PC-9 (cell line): ENCODE results near the gene WDR38. TPM values are rescaled to one million over a fixed set of nuclear protein-coding genes. Genes with fewer than 3 reads are reported as not detected.
"Not testable (repeated sequence)": the region's sequence is repeated elsewhere in the genome, so short reads cannot be mapped to it uniquely, and the experiment has no call there.

ENCODE experiments used
- BruUV-seq: library from RNA; stranded (reverse); fragments of 400-500 nt; replicated peaks from 2 replicates; lab custom pipeline; 2021; lab: Mats Ljungman, UMichigan
- CTCF ChIA-PET: fragments of 300-600 bp; sonication (Branson Sonifier 250); formaldehyde crosslinking; loops from one replicate; lab custom pipeline; 2022; ENCODE audit warnings: antibody characterized with exemption; lab: Charles Lee
- POLR2A ChIA-PET: fragments of 300-600 bp; sonication (Branson Sonifier 250); formaldehyde crosslinking; loops from one replicate; lab custom pipeline; 2022; ENCODE audit warnings: antibody characterized with exemption; ENCODE audit not compliant: unreplicated experiment; lab: Charles Lee
- DNase-seq, 2 experiments: peaks; one replicate each; pipeline versions ENCODE4 v3.0.0 to v3.0.0-alpha.2; 2015 to 2022; ENCODE audit warnings: mixed read lengths in 1 of 2
- H2AFZ ChIP-seq: fragments of 200-600 bp; sonication (generic); 2 replicates; pipeline ENCODE4 v1.8.1; 2017; ENCODE audit warnings: antibody characterized with exemption
- H3F3A ChIP-seq: fragments of 200-600 bp; sonication (generic); 2 replicates; pipeline ENCODE4 v1.8.1; 2017; ENCODE audit warnings: antibody characterized with exemption, mild to moderate bottlenecking, low read depth; ENCODE audit not compliant: insufficient read depth
- H3K27ac ChIP-seq: fragments of 200-600 bp; sonication (generic); 2 replicates; pipeline ENCODE4 v1.6.1; 2016; ENCODE audit warnings: mixed run types
- H3K27me3 ChIP-seq: fragments of 200-600 bp; sonication (generic); 2 replicates; pipeline ENCODE4 v1.6.1; 2016; ENCODE audit warnings: low read depth, mixed run types; ENCODE audit not compliant: insufficient read depth
- H3K36me3 ChIP-seq: fragments of 200-600 bp; sonication (generic); 2 replicates; pipeline ENCODE4 v1.6.1; 2016; ENCODE audit warnings: low read depth, mixed run types
- H3K4me1 ChIP-seq: fragments of 200-600 bp; sonication (generic); replicated peaks from 2 replicates; pipeline ENCODE4 v1.6.1; 2016; ENCODE audit warnings: mixed run types; ENCODE audit not compliant: insufficient read depth
- H3K4me2 ChIP-seq: fragments of 200-600 bp; sonication (generic); 2 replicates; pipeline ENCODE4 v1.6.1; 2017; ENCODE audit warnings: mixed run types
- H3K4me3 ChIP-seq: fragments of 200-600 bp; sonication (generic); 2 replicates; pipeline ENCODE4 v1.6.1; 2016; ENCODE audit warnings: mixed run types
- H3K79me2 ChIP-seq: fragments of 200-600 bp; sonication (generic); 2 replicates; pipeline ENCODE4 v1.6.1; 2017; ENCODE audit warnings: low read depth, mixed run types
- H3K9me2 ChIP-seq: fragments of 200-600 bp; sonication (generic); 2 replicates; pipeline ENCODE4 v1.8.1; 2017; ENCODE audit warnings: mild to moderate bottlenecking; ENCODE audit not compliant: insufficient read depth
- H3K9me3 ChIP-seq: fragments of 200-600 bp; sonication (generic); 2 replicates; pipeline ENCODE4 v1.8.1; 2016; ENCODE audit warnings: low read depth; ENCODE audit not compliant: insufficient read depth
- H4K20me1 ChIP-seq: fragments of 200-600 bp; sonication (generic); 2 replicates; pipeline ENCODE4 v1.8.1; 2017; ENCODE audit not compliant: insufficient read depth
- CTCF ChIP-seq: fragments of 200-600 bp; sonication (generic); conservative IDR thresholded peaks from 2 replicates; pipeline ENCODE4 v1.6.1; 2017; ENCODE audit warnings: mixed run types, antibody characterized with exemption, mild to moderate bottlenecking, moderate library complexity
- EZH2 ChIP-seq: fragments of 200-600 bp; sonication (generic); IDR thresholded peaks from 2 replicates; pipeline ENCODE4 v1.8.0; 2017; ENCODE audit warnings: antibody characterized with exemption, low read depth
- intact Hi-C: fragments of 100-400 bp; cut with micrococcal nuclease; formaldehyde crosslinking; loops from one replicate; pipeline ENCODE4 v1.10.0; 2022; ENCODE audit not compliant: unreplicated experiment
- total RNA-seq: library from RNA; stranded (reverse); gene quantifications from 2 replicates; pipeline ENCODE4 v1.2.3, GENCODE V29; 2021

Gene WDR38
- total RNA-seq, 1 experiment from 2014 or later, result not detected

- Histone ChIP-seq H2AFZ (no peak overlapping the region), H4K20me1 (no peaks in the 10 kb centered on the region), H3K79me2 (no peaks in the 10 kb centered on the region), H3K4me3 (no peak overlapping the region), H3K4me1 (peaks cover 9% of the 10 kb centered on the region), H3K27me3 (no peaks in the 10 kb centered on the region), H3K4me2 (peak overlapping the region; percentile 41; the same call in 1 of the 2 replicates), H3K9me3 (no peaks in the 10 kb centered on the region), H3K27ac (no peak overlapping the region), H3K36me3 (no peaks in the 10 kb centered on the region), H3K9me2 (no peaks in the 10 kb centered on the region), H3F3A (no peaks in the 10 kb centered on the region; the same call in 1 of the 2 replicates)
- intact Hi-C loops, result no loop called here
- ChIA-PET POLR2A (no interaction called here), CTCF (interaction anchor here (0.7 to 2.0 kb wide), 5 partner anchors 11 to 67 kb away, joined by 3 to 13 read pairs (median 4); partner anchors contain the start of gene WDR38)
- TF ChIP-seq CTCF (no peak), EZH2 (no peak)
- no TSS peak for BruUV-seq
- peak in 1 of 2 experiments; percentile 37 for DNase-seq
These were observed 12.0 kb upstream of the WDR38 start for GRCh38 chr9:124841075-124841821.

- no TSS peak for BruUV-seq
- DNase-seq, result no peak
- Histone ChIP-seq H3K36me3 (no peaks in the 10 kb centered on the region), H3K9me3 (no peaks in the 10 kb centered on the region), H3K4me2 (no peak overlapping the region), H3K79me2 (no peaks in the 10 kb centered on the region), H3K27ac (no peak overlapping the region), H3F3A (no peaks in the 10 kb centered on the region; the same call in 1 of the 2 replicates), H3K9me2 (no peaks in the 10 kb centered on the region), H3K27me3 (no peaks in the 10 kb centered on the region), H3K4me1 (peaks cover 9% of the 10 kb centered on the region), H3K4me3 (no peak overlapping the region), H4K20me1 (no peaks in the 10 kb centered on the region), H2AFZ (no peak overlapping the region)
- CTCF ChIA-PET, result interaction anchor here (0.6 kb wide), 1 partner anchor 801 kb away, joined by 3 read pairs; no protein-coding TSS in a partner anchor
- intact Hi-C loops, result no loop called here
- no peak for TF ChIP-seq EZH2
- TF ChIP-seq CTCF, result no peak
- POLR2A ChIA-PET, result no interaction called here
These were observed 9.7 kb upstream of the WDR38 start for GRCh38 chr9:124843456-124844034.

GRCh38 chr9:124844291-124844690, 9.0 kb upstream of the WDR38 start:
- BruUV-seq, result no TSS peak
- H3K4me3 ChIP-seq, result no peak overlapping the region
- H3K4me1 ChIP-seq, result peaks cover 9% of the 10 kb centered on the region
- no peaks in the 10 kb centered on the region for H3K36me3 ChIP-seq
- H3K27me3 ChIP-seq, result no peaks in the 10 kb centered on the region
- intact Hi-C loops, result no loop called here
- no peak for DNase-seq
- no peak overlapping the region for H3K27ac ChIP-seq
- no peaks in the 10 kb centered on the region for H3K79me2 ChIP-seq
- no peak overlapping the region for H2AFZ ChIP-seq
- no peaks in the 10 kb centered on the region for H4K20me1 ChIP-seq
- ChIA-PET POLR2A (no interaction called here), CTCF (no interaction called here)
- no peaks in the 10 kb centered on the region for H3K9me2 ChIP-seq
- no peaks in the 10 kb centered on the region; the same call in 1 of the 2 replicates for H3F3A ChIP-seq
- H3K9me3 ChIP-seq, result no peaks in the 10 kb centered on the region
- TF ChIP-seq CTCF, result no peak
- no peak for TF ChIP-seq EZH2
- no peak overlapping the region for H3K4me2 ChIP-seq

- H3K4me3 ChIP-seq, H3K4me1 ChIP-seq, H3K4me2 ChIP-seq, BruUV-seq, H3K36me3 ChIP-seq, H3F3A ChIP-seq, H3K79me2 ChIP-seq, H3K9me3 ChIP-seq, H3K27me3 ChIP-seq, H2AFZ ChIP-seq, H3K9me2 ChIP-seq, DNase-seq, intact Hi-C loops, H3K27ac ChIP-seq, H4K20me1 ChIP-seq: not testable (repeated sequence)
- ChIA-PET CTCF (interaction anchor here (1.1 kb wide), 1 partner anchor 49 kb away, joined by 3 read pairs; no protein-coding TSS in a partner anchor), POLR2A (interaction anchor here (0.7 kb wide), 2 partner anchors 28 to 67 kb away, joined by 4 to 11 read pairs; no protein-coding TSS in a partner anchor)
These were observed 6.8 kb upstream of the WDR38 start for GRCh38 chr9:124846467-124846866.
